ENCODE results near the gene YWHAQ.

Gene YWHAQ

GRCh38 chr2:9535177-9535576, 95.6 kb downstream of the YWHAQ start:
- ChIA-PET POLR2A (ENCODE audit: low non-redundant PET) (no interaction called here), CTCF (no interaction called here)

More at GRCh38 chr2:9535177-9535576, 95.6 kb downstream of the YWHAQ start:
- no peak overlapping the region for H3K27ac ChIP-seq
- TF ChIP-seq, protein P1, sequence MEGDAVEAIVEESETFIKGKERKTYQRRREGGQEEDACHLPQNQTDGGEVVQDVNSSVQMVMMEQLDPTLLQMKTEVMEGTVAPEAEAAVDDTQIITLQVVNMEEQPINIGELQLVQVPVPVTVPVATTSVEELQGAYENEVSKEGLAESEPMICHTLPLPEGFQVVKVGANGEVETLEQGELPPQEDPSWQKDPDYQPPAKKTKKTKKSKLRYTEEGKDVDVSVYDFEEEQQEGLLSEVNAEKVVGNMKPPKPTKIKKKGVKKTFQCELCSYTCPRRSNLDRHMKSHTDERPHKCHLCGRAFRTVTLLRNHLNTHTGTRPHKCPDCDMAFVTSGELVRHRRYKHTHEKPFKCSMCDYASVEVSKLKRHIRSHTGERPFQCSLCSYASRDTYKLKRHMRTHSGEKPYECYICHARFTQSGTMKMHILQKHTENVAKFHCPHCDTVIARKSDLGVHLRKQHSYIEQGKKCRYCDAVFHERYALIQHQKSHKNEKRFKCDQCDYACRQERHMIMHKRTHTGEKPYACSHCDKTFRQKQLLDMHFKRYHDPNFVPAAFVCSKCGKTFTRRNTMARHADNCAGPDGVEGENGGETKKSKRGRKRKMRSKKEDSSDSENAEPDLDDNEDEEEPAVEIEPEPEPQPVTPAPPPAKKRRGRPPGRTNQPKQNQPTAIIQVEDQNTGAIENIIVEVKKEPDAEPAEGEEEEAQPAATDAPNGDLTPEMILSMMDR (conservative IDR thresholded peaks at IDR 0.05; ENCODE audit: low read depth): no peak
- DNase-seq (ENCODE audit: low spot score): no peak
